ENCODE measurements around the gene INHBC.

DNA sequence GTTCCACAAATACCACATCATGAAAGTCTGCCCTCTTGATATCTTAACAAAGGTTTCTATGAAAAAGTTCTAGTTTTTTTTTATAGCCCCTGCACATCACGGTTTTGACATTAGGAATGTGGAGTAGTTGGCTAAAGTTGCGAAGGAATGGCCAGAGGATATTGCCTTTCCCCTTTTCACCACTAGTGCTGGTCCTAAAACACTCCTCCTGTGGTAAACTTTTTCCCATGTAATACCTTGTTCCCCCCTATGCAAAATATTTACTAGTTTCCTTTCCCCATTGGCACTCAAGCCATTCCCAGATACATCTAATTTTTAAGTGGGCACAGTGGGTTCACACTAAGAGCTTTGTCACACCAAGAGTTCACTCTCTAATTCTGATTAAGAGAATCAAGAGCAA is 37.1 kb upstream of the INHBC start:
- TF ChIP-seq, protein P1, sequence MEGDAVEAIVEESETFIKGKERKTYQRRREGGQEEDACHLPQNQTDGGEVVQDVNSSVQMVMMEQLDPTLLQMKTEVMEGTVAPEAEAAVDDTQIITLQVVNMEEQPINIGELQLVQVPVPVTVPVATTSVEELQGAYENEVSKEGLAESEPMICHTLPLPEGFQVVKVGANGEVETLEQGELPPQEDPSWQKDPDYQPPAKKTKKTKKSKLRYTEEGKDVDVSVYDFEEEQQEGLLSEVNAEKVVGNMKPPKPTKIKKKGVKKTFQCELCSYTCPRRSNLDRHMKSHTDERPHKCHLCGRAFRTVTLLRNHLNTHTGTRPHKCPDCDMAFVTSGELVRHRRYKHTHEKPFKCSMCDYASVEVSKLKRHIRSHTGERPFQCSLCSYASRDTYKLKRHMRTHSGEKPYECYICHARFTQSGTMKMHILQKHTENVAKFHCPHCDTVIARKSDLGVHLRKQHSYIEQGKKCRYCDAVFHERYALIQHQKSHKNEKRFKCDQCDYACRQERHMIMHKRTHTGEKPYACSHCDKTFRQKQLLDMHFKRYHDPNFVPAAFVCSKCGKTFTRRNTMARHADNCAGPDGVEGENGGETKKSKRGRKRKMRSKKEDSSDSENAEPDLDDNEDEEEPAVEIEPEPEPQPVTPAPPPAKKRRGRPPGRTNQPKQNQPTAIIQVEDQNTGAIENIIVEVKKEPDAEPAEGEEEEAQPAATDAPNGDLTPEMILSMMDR (IDR thresholded peaks at IDR 0.05 in 8 of 11, conservative IDR thresholded peaks at IDR 0.05 in 3 of 11) = no peak
- TF ChIP-seq POLR2AphosphoS5 (IDR thresholded peaks at IDR 0.05) (no peak), POLR2A (IDR thresholded peaks at IDR 0.05) (no peak)

Data from spleen (tissue), 7 donors.